ENCODE measurements around the gene PDZD2. TPM values are rescaled to one million over a fixed set of nuclear protein-coding genes. Genes with fewer than 3 reads are reported as not detected.

PDZD2 gene
- total and polyA plus RNA-seq, 9 donors, result 4.6 to 12.6 (median 7.9) TPM

GRCh38 chr5:31706186-31706585 is 67.3 kb downstream of the PDZD2 start:
- DNase-seq, result no peak

GRCh38 chr5:31707329-31707728 is 68.4 kb downstream of the PDZD2 start:
- WGBS (ENCODE audit: insufficient coverage), result 80% methylated on average over 2 of the region's 4 CpGs
- DNase-seq, result no peak
- Histone ChIP-seq H3K27ac (ENCODE audit: low read length) (no peak overlapping the region), H3K36me3 (ENCODE audit: control insufficient read depth, insufficient read depth, low read length) (no peaks in the 10 kb centered on the region), H3K27me3 (ENCODE audit: control insufficient read depth, insufficient read depth, low read length) (no peaks in the 10 kb centered on the region), H3K4me3 (ENCODE audit: low read length) (no peak overlapping the region), H3K9me3 (replicated peaks; ENCODE audit: control insufficient read depth, low read depth, low read length) (no peaks in the 10 kb centered on the region), H3K4me1 (ENCODE audit: control insufficient read depth, insufficient read depth, low read length) (peaks cover 1% of the 10 kb centered on the region)

More at GRCh38 chr5:31706186-31706585, 67.3 kb downstream of the PDZD2 start:
- WGBS (ENCODE audit: insufficient coverage), result 93% methylated on average over 3 of the region's 4 CpGs
- no peaks in the 10 kb centered on the region for H3K9me3 ChIP-seq (replicated peaks; ENCODE audit: control insufficient read depth, low read depth, low read length)
- H3K27ac ChIP-seq (ENCODE audit: low read length), result no peak overlapping the region
- no peaks in the 10 kb centered on the region for H3K27me3 ChIP-seq (ENCODE audit: control insufficient read depth, insufficient read depth, low read length)
- H3K36me3 ChIP-seq (ENCODE audit: control insufficient read depth, insufficient read depth, low read length), result no peaks in the 10 kb centered on the region
- no peak overlapping the region for H3K4me3 ChIP-seq (ENCODE audit: low read length)
- peaks cover 11% of the 10 kb centered on the region for H3K4me1 ChIP-seq (ENCODE audit: control insufficient read depth, insufficient read depth, low read length)

- Histone ChIP-seq H3K27ac (ENCODE audit: low read length) (no peak overlapping the region), H3K36me3 (ENCODE audit: control insufficient read depth, insufficient read depth, low read length) (no peaks in the 10 kb centered on the region), H3K9me3 (replicated peaks; ENCODE audit: control insufficient read depth, low read depth, low read length) (no peaks in the 10 kb centered on the region), H3K27me3 (ENCODE audit: control insufficient read depth, insufficient read depth, low read length) (no peaks in the 10 kb centered on the region), H3K4me3 (ENCODE audit: low read length) (no peak overlapping the region), H3K4me1 (ENCODE audit: control insufficient read depth, insufficient read depth, low read length) (no peaks in the 10 kb centered on the region)
- WGBS (ENCODE audit: insufficient coverage), result no CpG with 5 or more reads among the region's 5 CpGs
- DNase-seq, result no peak
Observed at GRCh38 chr5:31708089-31708488, 69.2 kb downstream of the PDZD2 start.

GRCh38 chr5:31711363-31711762 is 72.4 kb downstream of the PDZD2 start:
- DNase-seq, result no peak
- H3K27ac ChIP-seq (ENCODE audit: low read length), result no peak overlapping the region
- H3K4me1 ChIP-seq (ENCODE audit: control insufficient read depth, insufficient read depth, low read length), result no peaks in the 10 kb centered on the region
- WGBS (ENCODE audit: insufficient coverage), result no CpG with 5 or more reads among the region's 6 CpGs
- no peaks in the 10 kb centered on the region for H3K36me3 ChIP-seq (ENCODE audit: control insufficient read depth, insufficient read depth, low read length)
- no peaks in the 10 kb centered on the region for H3K9me3 ChIP-seq (replicated peaks; ENCODE audit: control insufficient read depth, low read depth, low read length)
- H3K27me3 ChIP-seq (ENCODE audit: control insufficient read depth, insufficient read depth, low read length), result no peaks in the 10 kb centered on the region
- no peak overlapping the region for H3K4me3 ChIP-seq (ENCODE audit: low read length)

- no peaks in the 10 kb centered on the region for H3K9me3 ChIP-seq (replicated peaks; ENCODE audit: control insufficient read depth, low read depth, low read length)
- H3K4me1 ChIP-seq (ENCODE audit: control insufficient read depth, insufficient read depth, low read length), result peaks cover under 1% of the 10 kb centered on the region
- WGBS (ENCODE audit: insufficient coverage), result 91% methylated on average over 9 of the region's 10 CpGs
- no peaks in the 10 kb centered on the region for H3K27me3 ChIP-seq (ENCODE audit: control insufficient read depth, insufficient read depth, low read length)
- H3K36me3 ChIP-seq (ENCODE audit: control insufficient read depth, insufficient read depth, low read length), result no peaks in the 10 kb centered on the region
- H3K27ac ChIP-seq (ENCODE audit: low read length), result no peak overlapping the region
- no peak for DNase-seq
- no peak overlapping the region for H3K4me3 ChIP-seq (ENCODE audit: low read length)
Observed at GRCh38 chr5:31711935-31712592, 73.1 kb downstream of the PDZD2 start.

GRCh38 chr5:31717561-31717960 is 78.6 kb downstream of the PDZD2 start:
- Histone ChIP-seq H3K4me1 (ENCODE audit: control insufficient read depth, insufficient read depth, low read length) (peaks cover 12% of the 10 kb centered on the region), H3K4me3 (ENCODE audit: low read length) (no peak overlapping the region), H3K27ac (ENCODE audit: low read length) (no peak overlapping the region), H3K36me3 (ENCODE audit: control insufficient read depth, insufficient read depth, low read length) (no peaks in the 10 kb centered on the region), H3K27me3 (ENCODE audit: control insufficient read depth, insufficient read depth, low read length) (no peaks in the 10 kb centered on the region), H3K9me3 (replicated peaks; ENCODE audit: control insufficient read depth, low read depth, low read length) (no peaks in the 10 kb centered on the region)
- peak; percentile 68 for DNase-seq
- WGBS (ENCODE audit: insufficient coverage), result 38% methylated on average over 4 of the region's 7 CpGs

GRCh38 chr5:31720004-31720403 is 81.1 kb downstream of the PDZD2 start:
- Histone ChIP-seq H3K4me1 (ENCODE audit: control insufficient read depth, insufficient read depth, low read length) (peaks cover 12% of the 10 kb centered on the region), H3K36me3 (ENCODE audit: control insufficient read depth, insufficient read depth, low read length) (no peaks in the 10 kb centered on the region), H3K4me3 (ENCODE audit: low read length) (no peak overlapping the region), H3K9me3 (replicated peaks; ENCODE audit: control insufficient read depth, low read depth, low read length) (no peaks in the 10 kb centered on the region), H3K27ac (ENCODE audit: low read length) (no peak overlapping the region), H3K27me3 (ENCODE audit: control insufficient read depth, insufficient read depth, low read length) (no peaks in the 10 kb centered on the region)
- no peak for DNase-seq
- WGBS (ENCODE audit: insufficient coverage), result no CpG with 5 or more reads among the region's 1 CpG

GRCh38 chr5:31720811-31721345 is 81.9 kb downstream of the PDZD2 start:
- no peak overlapping the region for H3K4me3 ChIP-seq (ENCODE audit: low read length)
- 91% methylated on average over 4 of the region's 4 CpGs for WGBS (ENCODE audit: insufficient coverage)
- H3K27ac ChIP-seq (ENCODE audit: low read length), result no peak overlapping the region
- H3K9me3 ChIP-seq (replicated peaks; ENCODE audit: control insufficient read depth, low read depth, low read length), result no peaks in the 10 kb centered on the region
- H3K36me3 ChIP-seq (ENCODE audit: control insufficient read depth, insufficient read depth, low read length), result no peaks in the 10 kb centered on the region
- DNase-seq, result no peak
- peaks cover 12% of the 10 kb centered on the region for H3K4me1 ChIP-seq (ENCODE audit: control insufficient read depth, insufficient read depth, low read length)
- no peaks in the 10 kb centered on the region for H3K27me3 ChIP-seq (ENCODE audit: control insufficient read depth, insufficient read depth, low read length)

- H3K4me3 ChIP-seq (ENCODE audit: low read length), result no peak overlapping the region
- H3K27me3 ChIP-seq (ENCODE audit: control insufficient read depth, insufficient read depth, low read length), result no peaks in the 10 kb centered on the region
- H3K27ac ChIP-seq (ENCODE audit: low read length), result no peak overlapping the region
- H3K4me1 ChIP-seq (ENCODE audit: control insufficient read depth, insufficient read depth, low read length), result peaks cover 11% of the 10 kb centered on the region
- 55% methylated on average over 4 of the region's 4 CpGs for WGBS (ENCODE audit: insufficient coverage)
- no peak for DNase-seq
- no peaks in the 10 kb centered on the region for H3K36me3 ChIP-seq (ENCODE audit: control insufficient read depth, insufficient read depth, low read length)
- no peaks in the 10 kb centered on the region for H3K9me3 ChIP-seq (replicated peaks; ENCODE audit: control insufficient read depth, low read depth, low read length)
Observed at GRCh38 chr5:31722111-31722510, 83.2 kb downstream of the PDZD2 start.

- Histone ChIP-seq H3K4me3 (ENCODE audit: low read length) (no peak overlapping the region), H3K4me1 (ENCODE audit: control insufficient read depth, insufficient read depth, low read length) (no peaks in the 10 kb centered on the region), H3K36me3 (ENCODE audit: control insufficient read depth, insufficient read depth, low read length) (no peaks in the 10 kb centered on the region), H3K27ac (ENCODE audit: low read length) (no peak overlapping the region), H3K27me3 (ENCODE audit: control insufficient read depth, insufficient read depth, low read length) (no peaks in the 10 kb centered on the region), H3K9me3 (replicated peaks; ENCODE audit: control insufficient read depth, low read depth, low read length) (no peaks in the 10 kb centered on the region)
- WGBS (ENCODE audit: insufficient coverage), result 94% methylated on average over 8 of the region's 10 CpGs
- no peak for DNase-seq
Observed at GRCh38 chr5:31725996-31726395, 87.1 kb downstream of the PDZD2 start.
